HG03439 (cell line): ENCODE data around the gene OR10J5.
"Not testable (repeated sequence)": the region's sequence is repeated elsewhere in the genome, so short reads cannot be mapped to it uniquely, and the experiment has no call there.

Experiments used
- ATAC-seq: cut with Tn5 transposase; IDR thresholded peaks from one replicate; pipeline ENCODE4 v1.9.1; 2021; ENCODE audit warnings: mild to moderate bottlenecking, moderate library complexity; ENCODE audit not compliant: unreplicated experiment

Gene OR10J5

GRCh38 chr1:159535907-159536306 is at the start of gene OR10J5:
Gene OR10J5, minus strand, starts transcription at chr1:159536007. Its CDS starts 0 bp downstream, at chr1:159536007.
- no peak for ATAC-seq

- ATAC-seq, result no peak
These were observed 48.7 kb upstream of the OR10J5 start for GRCh38 chr1:159584536-159584935.

- ATAC-seq, result no peak
These were observed 45.6 kb upstream of the OR10J5 start for GRCh38 chr1:159581422-159581821.

- ATAC-seq, result no peak
These were observed 44.5 kb upstream of the OR10J5 start for GRCh38 chr1:159580340-159580739.

- ATAC-seq, result no peak
These were observed 41.6 kb upstream of the OR10J5 start for GRCh38 chr1:159577446-159577845.

GRCh38 chr1:159562680-159563079 is 26.9 kb upstream of the OR10J5 start:
- no peak for ATAC-seq

GRCh38 chr1:159561497-159561896 is 25.7 kb upstream of the OR10J5 start:
- ATAC-seq, result no peak

- no peak for ATAC-seq
These were observed 24.8 kb upstream of the OR10J5 start for GRCh38 chr1:159560599-159560998.

GRCh38 chr1:159556931-159557369 is 21.1 kb upstream of the OR10J5 start:
- ATAC-seq, result no peak

GRCh38 chr1:159554696-159555095 is 18.9 kb upstream of the OR10J5 start:
- ATAC-seq, result no peak

GRCh38 chr1:159554261-159554660 is 18.5 kb upstream of the OR10J5 start:
- no peak for ATAC-seq

- no peak for ATAC-seq
These were observed 12.3 kb upstream of the OR10J5 start for GRCh38 chr1:159548126-159548525.

GRCh38 chr1:159532922-159533321 is 2.9 kb downstream of the OR10J5 start:
- no peak for ATAC-seq

GRCh38 chr1:159524792-159525191 is 11.0 kb downstream of the OR10J5 start:
- not testable (repeated sequence) for ATAC-seq

GRCh38 chr1:159510229-159510541 is 25.6 kb downstream of the OR10J5 start:
- ATAC-seq, result no peak

- no peak for ATAC-seq
These were observed 26.2 kb downstream of the OR10J5 start for GRCh38 chr1:159509440-159510228.

GRCh38 chr1:159508951-159509350 is 26.9 kb downstream of the OR10J5 start:
- ATAC-seq, result no peak

GRCh38 chr1:159505676-159506075 is 30.1 kb downstream of the OR10J5 start:
- ATAC-seq, result no peak

- ATAC-seq, result no peak
These were observed 34.7 kb downstream of the OR10J5 start for GRCh38 chr1:159501082-159501481.

GRCh38 chr1:159494513-159495210 is 41.1 kb downstream of the OR10J5 start:
- ATAC-seq, result not testable (repeated sequence)

GRCh38 chr1:159493354-159493753 is 42.5 kb downstream of the OR10J5 start:
- ATAC-seq, result no peak

GRCh38 chr1:159492575-159493323 is 43.1 kb downstream of the OR10J5 start:
- ATAC-seq, result no peak
